ENCODE measurements around the gene TUB. TPM values are rescaled to one million over a fixed set of nuclear protein-coding genes. Genes with fewer than 3 reads are reported as not detected.

TUB gene
- total and polyA plus RNA-seq, 2 donors (not counting 1 experiment from before 2014, with no cell fraction given): 9.6 to 10.4 TPM

GRCh38 chr11:8043756-8044155, 37.3 kb upstream of the TUB start:
- Histone ChIP-seq H3K27ac (ENCODE audit: insufficient read depth, low read length) (no peak overlapping the region), H3K27me3 (ENCODE audit: control insufficient read depth, insufficient read depth, low read length) (no peaks in the 10 kb centered on the region), H3K4me1 (ENCODE audit: control insufficient read depth, extremely low read depth, insufficient read depth, low read length) (no peaks in the 10 kb centered on the region), H3K36me3 (ENCODE audit: control insufficient read depth, insufficient read depth, low read length) (no peaks in the 10 kb centered on the region), H3K79me2 (ENCODE audit: control insufficient read depth, insufficient read depth, low read length) (no peaks in the 10 kb centered on the region), H3K9ac (ENCODE audit: insufficient read depth, low read length) (no peak overlapping the region), H3K4me2 (ENCODE audit: extremely low read depth, insufficient read depth, low read length) (no peak overlapping the region), H3K9me3 (ENCODE audit: control insufficient read depth, insufficient read depth, low read depth, low read length) (no peaks in the 10 kb centered on the region), H3K4me3 (replicated peaks in 1 of 4; ENCODE audit: control extremely low read depth in 1 of 4, insufficient read depth in 1 of 4, low read depth in 3 of 4, low read length in 4 of 4) (no peak overlapping the region), H4K20me1 (ENCODE audit: control insufficient read depth, extremely low read depth, insufficient read depth, low read length) (no peaks in the 10 kb centered on the region), H2AFZ (ENCODE audit: low read length) (no peak overlapping the region)
- no peak for DNase-seq (ENCODE audit: low read depth in 2 of 2)
- TF ChIP-seq CTCF (conservative IDR thresholded peaks at IDR 0.05 in 1 of 2, IDR thresholded peaks at IDR 0.05 in 1 of 2; ENCODE audit: low read depth in 1 of 2, low read length in 2 of 2) (no peak), EZH2 (IDR thresholded peaks at IDR 0.05; ENCODE audit: low read length, missing control alignments) (no peak)

- no peaks in the 10 kb centered on the region for H3K79me2 ChIP-seq (ENCODE audit: control insufficient read depth, insufficient read depth, low read length)
- DNase-seq (ENCODE audit: low read depth in 2 of 2): no peak
- TF ChIP-seq CTCF (conservative IDR thresholded peaks at IDR 0.05 in 1 of 2, IDR thresholded peaks at IDR 0.05 in 1 of 2; ENCODE audit: low read depth in 1 of 2, low read length in 2 of 2) (no peak), EZH2 (IDR thresholded peaks at IDR 0.05; ENCODE audit: low read length, missing control alignments) (no peak)
- no peaks in the 10 kb centered on the region for H3K36me3 ChIP-seq (ENCODE audit: control insufficient read depth, insufficient read depth, low read length)
- no peaks in the 10 kb centered on the region for H3K9me3 ChIP-seq (ENCODE audit: control insufficient read depth, insufficient read depth, low read depth, low read length)
- no peak overlapping the region for H3K9ac ChIP-seq (ENCODE audit: insufficient read depth, low read length)
- H3K27ac ChIP-seq (ENCODE audit: insufficient read depth, low read length): no peak overlapping the region
- H3K4me3 ChIP-seq (replicated peaks in 1 of 4; ENCODE audit: control extremely low read depth in 1 of 4, insufficient read depth in 1 of 4, low read depth in 3 of 4, low read length in 4 of 4): no peak overlapping the region
- H4K20me1 ChIP-seq (ENCODE audit: control insufficient read depth, extremely low read depth, insufficient read depth, low read length): no peaks in the 10 kb centered on the region
- H3K4me1 ChIP-seq (ENCODE audit: control insufficient read depth, extremely low read depth, insufficient read depth, low read length): no peaks in the 10 kb centered on the region
- H2AFZ ChIP-seq (ENCODE audit: low read length): no peak overlapping the region
- no peak overlapping the region for H3K4me2 ChIP-seq (ENCODE audit: extremely low read depth, insufficient read depth, low read length)
- no peaks in the 10 kb centered on the region for H3K27me3 ChIP-seq (ENCODE audit: control insufficient read depth, insufficient read depth, low read length)
Measured at GRCh38 chr11:8045839-8046238, 35.2 kb upstream of the TUB start.

GRCh38 chr11:8047382-8047781, 33.6 kb upstream of the TUB start:
- Histone ChIP-seq H3K27ac (ENCODE audit: insufficient read depth, low read length) (no peak overlapping the region), H3K4me2 (ENCODE audit: extremely low read depth, insufficient read depth, low read length) (no peak overlapping the region), H3K9ac (ENCODE audit: insufficient read depth, low read length) (no peak overlapping the region), H3K9me3 (ENCODE audit: control insufficient read depth, insufficient read depth, low read depth, low read length) (no peaks in the 10 kb centered on the region), H4K20me1 (ENCODE audit: control insufficient read depth, extremely low read depth, insufficient read depth, low read length) (no peaks in the 10 kb centered on the region), H3K27me3 (ENCODE audit: control insufficient read depth, insufficient read depth, low read length) (no peaks in the 10 kb centered on the region), H3K4me3 (replicated peaks in 1 of 4; ENCODE audit: control extremely low read depth in 1 of 4, insufficient read depth in 1 of 4, low read depth in 3 of 4, low read length in 4 of 4) (no peak overlapping the region), H3K79me2 (ENCODE audit: control insufficient read depth, insufficient read depth, low read length) (no peaks in the 10 kb centered on the region), H2AFZ (ENCODE audit: low read length) (no peak overlapping the region), H3K4me1 (ENCODE audit: control insufficient read depth, extremely low read depth, insufficient read depth, low read length) (no peaks in the 10 kb centered on the region), H3K36me3 (ENCODE audit: control insufficient read depth, insufficient read depth, low read length) (no peaks in the 10 kb centered on the region)
- no peak for TF ChIP-seq EZH2 (IDR thresholded peaks at IDR 0.05; ENCODE audit: low read length, missing control alignments)
- no peak for TF ChIP-seq CTCF (conservative IDR thresholded peaks at IDR 0.05 in 1 of 2, IDR thresholded peaks at IDR 0.05 in 1 of 2; ENCODE audit: low read depth in 1 of 2, low read length in 2 of 2)
- no peak for DNase-seq (ENCODE audit: low read depth in 2 of 2)

All from fibroblast of lung (primary cell).